ENCODE data around the gene LRTM2. TPM values are rescaled to one million over a fixed set of nuclear protein-coding genes. Genes with fewer than 3 reads are reported as not detected.

Gene LRTM2
- total RNA-seq, 1 experiment from 2014 or later: not detected

DNA sequence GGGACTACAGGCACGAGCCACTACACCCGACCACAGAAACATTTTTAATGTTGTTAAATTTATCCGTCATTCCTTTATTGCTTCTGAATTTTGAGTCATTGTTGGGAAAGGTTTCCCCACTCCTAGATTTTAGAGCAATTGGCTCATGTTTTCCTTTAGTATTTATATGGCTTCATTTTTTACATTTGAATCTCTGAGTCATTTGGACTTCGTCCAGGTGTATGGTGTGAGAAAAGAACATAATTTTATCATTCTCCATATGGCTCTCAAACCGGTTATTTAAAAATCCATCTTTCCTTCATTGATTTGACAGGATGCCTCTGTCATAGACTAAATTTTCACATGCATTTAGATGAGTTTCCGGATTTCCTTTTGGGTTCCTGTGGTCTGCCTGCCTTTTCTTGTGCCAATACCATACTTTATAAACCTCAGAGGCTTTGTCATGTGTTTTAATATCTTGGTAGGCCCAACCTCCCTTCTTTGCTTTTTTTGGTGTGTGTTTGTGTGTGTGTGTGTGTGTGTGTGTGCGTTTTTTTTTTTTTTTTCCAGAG lies 30.9 kb downstream of the LRTM2 start:
- no TSS peak for BruUV-seq (replicated peaks)
- Histone ChIP-seq H3K27ac (ENCODE audit: low read length) (peak overlapping the region; percentile 50), H4K20me1 (ENCODE audit: low read length) (no peaks in the 10 kb centered on the region), H3K9me2 (replicated peaks; ENCODE audit: low read length) (no peaks in the 10 kb centered on the region), H3K36me3 (ENCODE audit: low read depth, low read length) (no peaks in the 10 kb centered on the region), H3K4me1 (ENCODE audit: insufficient read depth, low read length) (no peaks in the 10 kb centered on the region), H2AFZ (ENCODE audit: low read length) (no peak overlapping the region), H3K4me3 (ENCODE audit: low read length) (no peak overlapping the region), H3K9me3 (ENCODE audit: low read length) (peaks cover 5% of the 10 kb centered on the region; the same call in 1 of the 2 replicates), H3K79me2 (ENCODE audit: low read length) (no peaks in the 10 kb centered on the region), H3K9ac (ENCODE audit: low read length) (no peak overlapping the region), H3F3A (ENCODE audit: low read length, unreplicated experiment) (peaks cover 4% of the 10 kb centered on the region), H3K4me2 (ENCODE audit: low read length) (no peak overlapping the region), H3K27me3 (ENCODE audit: low read length) (peaks cover 17% of the 10 kb centered on the region)
- POLR2A ChIA-PET (ENCODE audit: unreplicated experiment): no interaction called here
- intact Hi-C loops (cut with micrococcal nuclease): no loop called here
- CTCF ChIA-PET: no interaction called here
- ATAC-seq (peak; percentile 78), DNase-seq (peak; percentile 84)
- TF ChIP-seq EZH2phosphoT487 (IDR thresholded peaks at IDR 0.05; ENCODE audit: borderline replicate concordance, low read length): no peak
- TF ChIP-seq, protein P1, sequence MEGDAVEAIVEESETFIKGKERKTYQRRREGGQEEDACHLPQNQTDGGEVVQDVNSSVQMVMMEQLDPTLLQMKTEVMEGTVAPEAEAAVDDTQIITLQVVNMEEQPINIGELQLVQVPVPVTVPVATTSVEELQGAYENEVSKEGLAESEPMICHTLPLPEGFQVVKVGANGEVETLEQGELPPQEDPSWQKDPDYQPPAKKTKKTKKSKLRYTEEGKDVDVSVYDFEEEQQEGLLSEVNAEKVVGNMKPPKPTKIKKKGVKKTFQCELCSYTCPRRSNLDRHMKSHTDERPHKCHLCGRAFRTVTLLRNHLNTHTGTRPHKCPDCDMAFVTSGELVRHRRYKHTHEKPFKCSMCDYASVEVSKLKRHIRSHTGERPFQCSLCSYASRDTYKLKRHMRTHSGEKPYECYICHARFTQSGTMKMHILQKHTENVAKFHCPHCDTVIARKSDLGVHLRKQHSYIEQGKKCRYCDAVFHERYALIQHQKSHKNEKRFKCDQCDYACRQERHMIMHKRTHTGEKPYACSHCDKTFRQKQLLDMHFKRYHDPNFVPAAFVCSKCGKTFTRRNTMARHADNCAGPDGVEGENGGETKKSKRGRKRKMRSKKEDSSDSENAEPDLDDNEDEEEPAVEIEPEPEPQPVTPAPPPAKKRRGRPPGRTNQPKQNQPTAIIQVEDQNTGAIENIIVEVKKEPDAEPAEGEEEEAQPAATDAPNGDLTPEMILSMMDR (conservative IDR thresholded peaks at IDR 0.05; ENCODE audit: low read depth, low read length): no peak
- TF ChIP-seq EZH2 (IDR thresholded peaks at IDR 0.05; ENCODE audit: low read length, unreplicated experiment): no peak

GRCh38 chr12:1852076-1852475 lies 31.7 kb downstream of the LRTM2 start:
- Histone ChIP-seq H3K79me2 (ENCODE audit: low read length) (no peaks in the 10 kb centered on the region), H3K4me3 (ENCODE audit: low read length) (no peak overlapping the region), H3K9me2 (replicated peaks; ENCODE audit: low read length) (no peaks in the 10 kb centered on the region), H3K9ac (ENCODE audit: low read length) (no peak overlapping the region), H3K27ac (ENCODE audit: low read length) (no peak overlapping the region), H3K9me3 (ENCODE audit: low read length) (peaks cover 5% of the 10 kb centered on the region; the same call in 1 of the 2 replicates), H3K4me1 (ENCODE audit: insufficient read depth, low read length) (no peaks in the 10 kb centered on the region), H3K4me2 (ENCODE audit: low read length) (no peak overlapping the region), H3F3A (ENCODE audit: low read length, unreplicated experiment) (peaks cover 4% of the 10 kb centered on the region), H4K20me1 (ENCODE audit: low read length) (no peaks in the 10 kb centered on the region), H3K27me3 (ENCODE audit: low read length) (0 out of 2 replicates have a peak, but pooled peaks cover 9% of the 10 kb centered on the region), H3K36me3 (ENCODE audit: low read depth, low read length) (no peaks in the 10 kb centered on the region), H2AFZ (ENCODE audit: low read length) (no peak overlapping the region)
- ChIA-PET POLR2A (ENCODE audit: unreplicated experiment) (no interaction called here), CTCF (no interaction called here)
- DNase-seq: no peak
- intact Hi-C loops (cut with micrococcal nuclease): no loop called here
- TF ChIP-seq, protein P1 (conservative IDR thresholded peaks at IDR 0.05; ENCODE audit: low read depth, low read length): no peak
- TF ChIP-seq EZH2 (IDR thresholded peaks at IDR 0.05; ENCODE audit: low read length, unreplicated experiment) (no peak), EZH2phosphoT487 (IDR thresholded peaks at IDR 0.05; ENCODE audit: borderline replicate concordance, low read length) (no peak)
- no TSS peak for BruUV-seq (replicated peaks)
- ATAC-seq: no peak

- H2AFZ ChIP-seq (ENCODE audit: low read length): no peak overlapping the region
- H3K27ac ChIP-seq (ENCODE audit: low read length): no peak overlapping the region
- DNase-seq (no peak), ATAC-seq (no peak)
- H3F3A ChIP-seq (ENCODE audit: low read length, unreplicated experiment): peaks cover 4% of the 10 kb centered on the region
- H3K36me3 ChIP-seq (ENCODE audit: low read depth, low read length): no peaks in the 10 kb centered on the region
- no peaks in the 10 kb centered on the region for H3K27me3 ChIP-seq (ENCODE audit: low read length)
- no peak overlapping the region for H3K9ac ChIP-seq (ENCODE audit: low read length)
- intact Hi-C loops (cut with micrococcal nuclease): no loop called here
- H3K9me3 ChIP-seq (ENCODE audit: low read length): peaks cover 5% of the 10 kb centered on the region; the same call in 1 of the 2 replicates
- TF ChIP-seq, protein P1 (conservative IDR thresholded peaks at IDR 0.05; ENCODE audit: low read depth, low read length): no peak
- TF ChIP-seq EZH2 (IDR thresholded peaks at IDR 0.05; ENCODE audit: low read length, unreplicated experiment) (no peak), EZH2phosphoT487 (IDR thresholded peaks at IDR 0.05; ENCODE audit: borderline replicate concordance, low read length) (no peak)
- POLR2A ChIA-PET (ENCODE audit: unreplicated experiment): no interaction called here
- CTCF ChIA-PET: no interaction called here
- no peaks in the 10 kb centered on the region for H4K20me1 ChIP-seq (ENCODE audit: low read length)
- no peaks in the 10 kb centered on the region for H3K9me2 ChIP-seq (replicated peaks; ENCODE audit: low read length)
- H3K4me2 ChIP-seq (ENCODE audit: low read length): no peak overlapping the region
- H3K79me2 ChIP-seq (ENCODE audit: low read length): no peaks in the 10 kb centered on the region
- H3K4me3 ChIP-seq (ENCODE audit: low read length): no peak overlapping the region
- no peaks in the 10 kb centered on the region for H3K4me1 ChIP-seq (ENCODE audit: insufficient read depth, low read length)
- no TSS peak for BruUV-seq (replicated peaks)
Measured at GRCh38 chr12:1853716-1854115, 33.4 kb downstream of the LRTM2 start.

Measured in PC-3 (cell line).